HG02763 (cell line): ENCODE measurements around the gene RPL31.
"Not testable (repeated sequence)": the region's sequence is repeated elsewhere in the genome, so short reads cannot be mapped to it uniquely, and the experiment has no call there.

Experiments
- ATAC-seq: cut with Tn5 transposase; IDR thresholded peaks from one replicate; pipeline ENCODE4 v1.9.1; 2021; ENCODE audit warnings: mild to moderate bottlenecking, moderate library complexity; ENCODE audit not compliant: unreplicated experiment

Gene RPL31

DNA sequence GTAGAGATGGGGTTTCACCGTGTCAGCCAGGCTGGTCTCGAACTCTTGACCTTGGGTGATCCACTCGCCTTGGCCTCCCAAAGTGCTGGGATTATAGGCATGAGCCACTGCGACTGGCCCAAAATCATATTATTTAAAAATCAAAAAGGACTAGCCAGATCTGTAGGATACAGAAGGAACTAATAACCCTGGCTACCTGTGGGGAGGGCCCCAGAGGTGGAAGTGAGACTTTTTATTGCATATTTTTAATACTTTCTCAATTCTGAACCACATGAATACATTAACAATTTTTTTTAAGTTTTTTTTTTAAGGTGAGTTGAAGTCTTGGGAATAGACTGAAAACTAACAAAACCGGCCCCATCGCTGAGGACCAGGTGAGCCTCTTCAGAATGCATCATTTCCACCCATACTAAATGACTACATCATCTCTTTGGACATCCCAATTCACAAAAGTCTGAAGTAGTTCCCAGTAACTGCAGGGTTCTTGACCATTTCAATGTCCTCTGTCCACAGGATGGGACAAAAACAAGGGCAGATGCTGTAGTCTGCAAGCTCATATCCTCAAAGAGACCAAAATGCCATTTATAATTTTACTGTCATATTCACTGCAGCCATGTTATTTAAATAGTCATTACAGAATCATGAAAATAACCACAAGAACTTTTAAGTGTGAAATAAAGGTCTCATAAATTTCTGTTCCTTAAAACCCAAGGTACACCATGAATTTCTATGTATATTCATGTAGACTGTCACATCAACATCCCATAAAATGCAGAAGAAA is 21.4 kb downstream of the RPL31 start:
- ATAC-seq, result no peak

GRCh38 chr2:101025561-101025960 is 23.5 kb downstream of the RPL31 start:
- no peak for ATAC-seq

GRCh38 chr2:101026253-101026701 is 24.2 kb downstream of the RPL31 start:
- no peak for ATAC-seq

GRCh38 chr2:101026923-101027469 is 24.9 kb downstream of the RPL31 start:
- ATAC-seq, result no peak

GRCh38 chr2:101027852-101028251 is 25.8 kb downstream of the RPL31 start:
- ATAC-seq, result no peak

DNA sequence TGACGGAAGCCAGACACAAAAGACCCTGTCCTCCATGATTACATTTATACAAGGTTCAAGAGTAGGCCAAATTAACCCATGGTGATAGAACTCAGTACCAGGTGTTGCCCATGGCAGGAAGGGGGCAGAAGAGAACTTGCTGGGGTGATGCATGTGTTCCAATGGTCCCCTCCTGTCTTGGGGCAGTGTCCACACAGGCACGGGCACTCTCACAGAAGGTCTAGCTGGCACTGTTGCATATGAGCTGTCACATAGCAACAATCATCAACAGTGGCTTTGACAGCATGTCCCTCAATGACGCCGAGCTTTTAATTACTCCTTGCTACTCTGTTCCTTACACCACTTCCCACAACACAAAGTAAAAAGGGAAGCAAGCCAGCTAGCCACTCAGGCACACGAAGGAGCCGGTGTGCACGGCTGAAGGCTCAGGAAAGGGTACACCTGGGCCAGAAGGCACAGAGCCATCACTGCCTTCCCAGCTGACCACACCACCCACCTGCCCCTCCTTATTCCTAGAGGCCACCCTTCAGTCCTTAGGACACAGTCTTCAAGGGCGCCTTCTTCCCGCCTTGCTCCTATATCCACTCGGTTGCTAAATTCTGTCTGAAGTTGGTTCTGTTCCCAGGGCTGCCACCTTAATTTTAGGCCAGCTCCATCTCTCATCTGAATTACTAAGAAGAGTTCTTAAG is 28.9 kb downstream of the RPL31 start:
- no peak for ATAC-seq

DNA sequence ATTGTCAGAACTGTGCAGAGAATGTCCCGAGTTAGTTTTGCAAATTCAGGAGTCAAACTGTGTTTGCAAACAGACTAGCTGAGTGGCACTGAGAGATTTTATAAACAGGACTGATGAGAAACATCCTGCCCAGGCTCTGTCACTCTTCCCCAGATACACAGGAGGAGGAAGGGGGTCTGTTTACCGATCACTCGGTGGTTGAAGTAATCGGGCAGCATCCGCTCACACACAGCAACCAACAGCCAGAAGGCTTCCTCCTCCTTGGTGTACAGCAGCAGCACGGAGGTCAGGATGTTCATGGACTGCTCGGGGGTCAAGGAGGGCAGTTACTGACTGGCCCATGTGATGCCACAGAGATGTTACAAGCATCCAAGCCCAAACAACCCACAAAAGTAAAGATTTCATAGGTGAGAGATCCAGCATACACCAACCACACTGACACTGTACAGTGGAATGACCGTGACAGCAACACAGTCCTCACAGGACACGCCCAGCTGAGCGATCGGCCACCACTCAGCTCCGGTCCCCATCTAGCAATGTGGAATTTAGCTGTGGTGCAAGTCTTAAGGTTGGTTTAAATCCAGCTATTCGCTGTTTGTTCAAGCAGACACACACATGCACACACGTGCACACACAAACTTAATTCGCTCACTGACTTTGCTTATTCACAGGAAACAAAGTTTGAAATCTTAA is 30.1 kb downstream of the RPL31 start:
- ATAC-seq, result no peak

DNA sequence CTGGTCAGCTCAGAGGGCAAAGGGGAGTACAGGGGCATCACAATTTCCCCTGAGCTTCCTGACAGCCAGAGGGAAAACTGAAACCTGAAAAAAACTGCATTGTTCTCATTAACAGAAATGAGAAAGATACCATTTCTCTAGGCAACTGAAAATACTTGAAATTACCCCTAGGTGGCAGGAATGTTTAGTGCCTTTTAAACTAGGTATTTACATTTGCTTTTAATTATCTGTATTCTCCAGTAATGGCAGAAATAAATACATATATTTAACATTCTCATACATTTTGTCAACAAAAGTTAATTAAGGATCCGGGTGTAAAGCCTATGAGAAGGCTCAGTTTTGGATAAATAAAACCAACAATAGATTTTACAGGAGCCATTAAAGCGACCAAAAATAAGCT is 34.5 kb downstream of the RPL31 start:
- no peak for ATAC-seq

GRCh38 chr2:101037161-101037755 is 35.2 kb downstream of the RPL31 start:
- no peak for ATAC-seq

- no peak for ATAC-seq
Measured at GRCh38 chr2:101038455-101039255, 36.6 kb downstream of the RPL31 start.

GRCh38 chr2:101040072-101040471 is 38.0 kb downstream of the RPL31 start:
- ATAC-seq, result no peak

GRCh38 chr2:101040761-101041160 is 38.7 kb downstream of the RPL31 start:
- no peak for ATAC-seq

DNA sequence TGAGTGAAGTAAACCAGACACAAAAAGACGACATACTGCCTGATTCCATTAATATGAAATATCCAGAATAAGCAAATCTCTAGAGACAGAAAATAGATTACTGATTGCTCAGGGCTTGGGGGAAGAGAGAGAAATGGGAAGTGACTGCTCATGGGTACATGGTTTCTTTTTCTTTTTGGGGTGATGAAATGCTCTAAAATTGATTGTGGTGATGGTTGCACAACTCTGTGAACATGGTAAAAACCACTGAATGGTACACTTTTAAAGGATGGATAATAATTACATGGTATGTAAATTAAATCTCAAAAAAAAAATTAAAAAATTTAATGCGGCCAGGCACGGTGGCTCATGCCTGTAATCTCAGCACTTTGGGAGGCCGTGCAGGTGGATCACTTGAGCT is 39.3 kb downstream of the RPL31 start:
- no peak for ATAC-seq

GRCh38 chr2:101045330-101045729 is 43.2 kb downstream of the RPL31 start:
- ATAC-seq, result no peak

DNA sequence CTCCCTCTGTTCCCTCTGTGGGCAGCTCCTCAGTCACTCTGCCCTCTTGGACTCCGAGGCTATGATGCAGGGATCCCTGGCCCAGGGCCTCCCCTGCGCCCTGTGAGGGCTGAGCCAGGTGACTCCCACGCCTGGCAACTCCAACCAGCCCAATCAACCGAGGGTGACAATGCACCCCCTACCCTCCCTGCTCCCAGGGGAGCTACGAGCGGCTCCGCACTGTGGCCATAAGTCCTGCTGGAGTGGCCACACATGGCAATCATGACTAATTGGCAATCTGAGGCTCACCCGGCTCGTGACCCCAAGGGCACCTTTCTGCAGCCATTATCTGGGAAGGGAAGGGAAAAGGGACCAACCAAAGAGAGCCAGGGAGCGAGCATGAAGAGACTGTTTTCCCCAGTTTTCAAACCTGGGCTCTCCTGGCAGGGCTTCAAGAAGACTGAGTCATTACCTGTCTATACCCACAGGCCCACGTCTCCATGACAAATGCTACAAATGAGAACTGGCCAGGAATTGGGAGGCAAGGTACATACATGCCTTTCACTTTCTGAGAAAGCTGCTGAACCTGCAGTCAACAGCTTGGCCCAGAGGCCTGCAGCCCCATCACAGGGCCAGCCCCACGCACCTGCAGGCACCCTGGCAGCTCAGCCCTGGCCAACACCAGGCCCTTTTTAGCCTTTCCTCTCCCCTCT is 45.1 kb downstream of the RPL31 start:
- no peak for ATAC-seq

GRCh38 chr2:101047774-101048173 is 45.7 kb downstream of the RPL31 start:
- no peak for ATAC-seq

- no peak for ATAC-seq
Measured at GRCh38 chr2:101048756-101049155, 46.7 kb downstream of the RPL31 start.

GRCh38 chr2:101050886-101051285 is 48.8 kb downstream of the RPL31 start:
- not testable (repeated sequence) for ATAC-seq

DNA sequence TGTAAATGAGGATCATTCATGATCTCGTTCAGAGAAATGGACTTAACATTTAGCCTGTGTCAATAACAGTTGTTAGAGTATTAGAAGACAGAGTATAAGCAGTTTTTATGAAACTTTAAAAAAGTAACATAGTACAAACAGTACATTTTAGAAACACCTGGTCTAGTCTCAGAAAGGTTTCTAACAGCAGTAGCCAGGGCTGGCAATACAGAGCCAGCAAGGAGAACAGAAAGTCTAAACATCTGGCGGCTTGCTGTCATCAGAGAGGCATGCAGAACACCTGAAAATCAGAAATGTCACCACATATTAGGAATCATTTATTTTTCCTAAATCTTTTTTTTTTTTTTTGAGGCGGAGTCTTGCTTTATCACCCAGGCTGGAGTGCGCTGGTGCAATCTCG is 50.1 kb downstream of the RPL31 start:
- ATAC-seq, result no peak

- ATAC-seq, result no peak
Measured at GRCh38 chr2:101053117-101053516, 51.0 kb downstream of the RPL31 start.
